Transverse colon (tissue), 4 donors: ENCODE data around the gene CDHR1. TPM values are rescaled to one million over a fixed set of nuclear protein-coding genes. Genes with fewer than 3 reads are reported as not detected.
A peak's percentile ranks its signal among the peaks of the same experiment; 100 is the strongest.

Source experiments
- DNase-seq: peaks from one replicate; pipeline ENCODE4 v3.0.0-alpha.2; 2019
- H3K27ac ChIP-seq, 4 donors: fragments of 200-600 bp; sonication (generic); 2 replicates each; pipeline ENCODE4 v1.5.1; 2016 to 2018; ENCODE audit warnings: inconsistent platforms in 4 of 4
- H3K27me3 ChIP-seq: fragments of 200-600 bp; sonication (generic); 2 replicates; pipeline ENCODE4 v1.5.1; 2017; ENCODE audit warnings: inconsistent platforms
- H3K36me3 ChIP-seq, 4 donors: fragments of 200-600 bp; sonication (generic); 2 replicates each; pipeline ENCODE4 v1.5.1; 2017 to 2019; ENCODE audit warnings: inconsistent platforms in 4 of 4
- H3K4me1 ChIP-seq, 4 donors: fragments of 200-600 bp; sonication (generic); 2 replicates each; pipeline ENCODE4 v1.5.1; 2017 to 2020; ENCODE audit warnings: inconsistent platforms in 4 of 4
- H3K4me3 ChIP-seq, 4 donors: fragments of 200-600 bp; sonication (generic); 1 replicate in 1 of 4; 2 replicates in 3 of 4; pipeline versions ENCODE4 v1.5.1 to v1.6.1; 2017 to 2019; ENCODE audit warnings: inconsistent platforms in 4 of 4
- H3K9me3 ChIP-seq, 2 donors: fragments of 200-600 bp; sonication (generic); 2 replicates each; pipeline ENCODE4 v1.5.1; 2017 to 2019; ENCODE audit warnings: inconsistent platforms in 2 of 2
- EP300 ChIP-seq: sonication (generic); formaldehyde crosslinking; IDR thresholded peaks from one replicate; pipeline ENCODE4 v1.6.1; 2017; ENCODE audit warnings: antibody characterized with exemption, low read depth
- POLR2A ChIP-seq: fragments of 450-650 bp; IDR thresholded peaks from one replicate; pipeline ENCODE4 v1.6.1; 2016; ENCODE audit warnings: antibody characterized with exemption, mild to moderate bottlenecking, moderate library complexity
- POLR2AphosphoS5 ChIP-seq, 3 donors: sonication (generic); formaldehyde crosslinking; IDR thresholded peaks; one replicate each; pipeline ENCODE4 v1.6.1; 2016; ENCODE audit warnings: antibody characterized with exemption in 3 of 3
- WGBS, 2 donors: methylation state at CpG; one replicate each; pipeline ENCODE4 v1.1.5; 2018; ENCODE audit warnings: low coverage in 1 of 2; 5-methylcytosine and 5-hydroxymethylcytosine counted together
- in situ Hi-C, 4 donors: fragments of 200-750 bp; cut with MboI; loops; one replicate each; pipeline versions ENCODE4 v1.15.0 to v1.15.1; 2017; ENCODE audit warnings: low sequenced_read_pairs in 3 of 4, low pct_ligation_motif_present in 1 of 4, low pct_unique_long_range_greater_than_20kb in 1 of 4
- intact Hi-C: fragments of 100-400 bp; cut with DNase I; formaldehyde crosslinking; loops from one replicate; pipeline ENCODE4 v1.15.1; 2023; ENCODE audit warnings: low total_unique reads
- total RNA-seq, 4 donors: library from RNA; depleted of rRNA; stranded (reverse); fragments of >200 nt; gene quantifications; one replicate each; pipeline ENCODE4 v1.1.0, GENCODE V29; 2016
- TF ChIP-seq, protein P1 (sequence below), 5 experiments: fragments of 200-600 bp in 3 of 5; fragments of 450-650 bp in 2 of 5; sonication (generic) in 3 of 5; IDR thresholded peaks; 1 replicate in 2 of 5; 2 replicates in 3 of 5; pipeline ENCODE4 v1.5.1; 2016 to 2017; ENCODE audit warnings: antibody characterized with exemption in 5 of 5, inconsistent platforms in 3 of 5, mild to moderate bottlenecking in 2 of 5, moderate library complexity in 1 of 5

The CDHR1 gene
- total RNA-seq, 4 donors from 2014 or later = 42.1 to 110 (median 75.5) TPM

DNA sequence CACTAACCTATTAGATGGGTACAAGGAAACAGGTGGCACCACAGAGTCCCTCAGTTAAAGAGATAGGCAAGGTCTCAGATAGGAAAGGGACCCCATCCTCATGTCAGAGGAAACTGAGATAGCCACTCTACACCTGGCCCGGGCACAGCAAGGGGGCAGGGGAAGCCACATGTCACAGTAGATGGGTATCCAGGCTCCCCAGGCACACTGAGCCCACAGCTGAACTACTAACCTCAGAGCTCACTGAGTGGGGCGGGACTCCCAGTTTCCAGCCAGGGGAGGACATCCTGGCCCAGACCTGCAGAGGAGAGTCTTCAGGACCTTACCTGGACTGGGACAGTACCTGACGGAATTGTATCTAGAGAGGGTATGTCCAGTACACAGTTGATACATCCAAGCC, 3.7 kb upstream of the CDHR1 start:
- peak; percentile 7 for DNase-seq
- no peaks in the 10 kb centered on the region for H3K36me3 ChIP-seq
- in situ Hi-C loops (no loop called here), intact Hi-C loops (no loop called here)
- 81% methylated on average over 3 of the region's 3 CpGs; no CpG with 5 or more reads in 1 of the 2 donors for WGBS, 2 donors
- H3K4me3 ChIP-seq = no peak overlapping the region
- H3K27me3 ChIP-seq = peaks cover 24% of the 10 kb centered on the region
- H3K9me3 ChIP-seq = no peaks in the 10 kb centered on the region
- TF ChIP-seq, protein P1, sequence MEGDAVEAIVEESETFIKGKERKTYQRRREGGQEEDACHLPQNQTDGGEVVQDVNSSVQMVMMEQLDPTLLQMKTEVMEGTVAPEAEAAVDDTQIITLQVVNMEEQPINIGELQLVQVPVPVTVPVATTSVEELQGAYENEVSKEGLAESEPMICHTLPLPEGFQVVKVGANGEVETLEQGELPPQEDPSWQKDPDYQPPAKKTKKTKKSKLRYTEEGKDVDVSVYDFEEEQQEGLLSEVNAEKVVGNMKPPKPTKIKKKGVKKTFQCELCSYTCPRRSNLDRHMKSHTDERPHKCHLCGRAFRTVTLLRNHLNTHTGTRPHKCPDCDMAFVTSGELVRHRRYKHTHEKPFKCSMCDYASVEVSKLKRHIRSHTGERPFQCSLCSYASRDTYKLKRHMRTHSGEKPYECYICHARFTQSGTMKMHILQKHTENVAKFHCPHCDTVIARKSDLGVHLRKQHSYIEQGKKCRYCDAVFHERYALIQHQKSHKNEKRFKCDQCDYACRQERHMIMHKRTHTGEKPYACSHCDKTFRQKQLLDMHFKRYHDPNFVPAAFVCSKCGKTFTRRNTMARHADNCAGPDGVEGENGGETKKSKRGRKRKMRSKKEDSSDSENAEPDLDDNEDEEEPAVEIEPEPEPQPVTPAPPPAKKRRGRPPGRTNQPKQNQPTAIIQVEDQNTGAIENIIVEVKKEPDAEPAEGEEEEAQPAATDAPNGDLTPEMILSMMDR (IDR thresholded peaks at IDR 0.05) = no peak
- TF ChIP-seq EP300 = no peak
- TF ChIP-seq POLR2AphosphoS5 (IDR thresholded peaks at IDR 0.05) = no peak
- no peak for TF ChIP-seq POLR2A
- peaks cover 0 to 25% (median 21%) of the 10 kb centered on the region in 4 donors for H3K4me1 ChIP-seq
- no peak overlapping the region for H3K27ac ChIP-seq

DNA sequence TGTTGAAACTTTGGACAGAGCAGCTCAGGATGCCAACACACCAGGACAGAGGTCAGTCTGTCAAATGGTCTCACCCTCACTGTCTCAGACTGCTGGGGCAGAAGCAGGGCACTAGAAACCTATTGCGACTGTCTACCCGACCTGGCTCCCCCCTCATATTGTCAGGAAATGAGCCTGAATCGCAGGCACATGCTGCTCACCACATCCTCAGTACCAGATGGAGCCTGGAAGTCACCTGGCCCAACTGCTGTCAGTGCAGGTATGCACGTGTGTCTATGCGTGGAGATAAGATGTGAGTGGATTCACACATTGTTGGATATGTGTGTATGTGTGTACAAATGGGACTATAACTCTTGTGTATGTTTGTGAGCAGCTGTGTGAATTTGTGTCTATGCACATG, 3.2 kb upstream of the CDHR1 start:
- WGBS, 2 donors = 52 to 87% methylated on average over 3 to 5 of the region's 5 CpGs
- Histone ChIP-seq H3K27ac (no peak overlapping the region), H3K4me1 (peaks cover 3 to 29% (median 26%) of the 10 kb centered on the region in 4 donors), H3K4me3 (no peak overlapping the region), H3K9me3 (no peaks in the 10 kb centered on the region), H3K36me3 (no peaks in the 10 kb centered on the region), H3K27me3 (peaks cover 26% of the 10 kb centered on the region)
- peak; percentile 6 for DNase-seq
- TF ChIP-seq POLR2A = no peak
- no peak for TF ChIP-seq EP300
- TF ChIP-seq, protein P1 (IDR thresholded peaks at IDR 0.05) = no peak
- TF ChIP-seq POLR2AphosphoS5 (IDR thresholded peaks at IDR 0.05) = no peak
- in situ Hi-C loops = no loop called here
- intact Hi-C loops = no loop called here

DNA sequence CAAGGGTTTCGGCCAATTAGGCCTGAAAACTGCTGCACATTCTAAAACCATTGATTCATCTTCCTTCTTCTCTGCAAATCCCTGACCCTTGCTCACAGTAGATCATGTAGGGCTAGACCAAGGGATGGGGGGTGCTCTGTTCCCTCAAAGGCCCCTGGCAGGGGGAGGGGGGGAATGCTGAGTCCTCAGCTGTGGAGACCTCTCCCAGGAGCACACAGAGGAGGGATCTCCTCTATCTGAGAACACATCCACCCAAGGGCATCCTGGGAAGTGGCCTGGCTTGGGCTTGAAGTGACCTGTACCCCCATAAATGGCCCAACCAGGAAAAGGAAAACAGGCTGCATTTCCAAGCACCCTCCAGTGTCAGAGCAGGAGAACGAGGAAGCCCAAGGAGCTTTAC, 1.0 kb upstream of the CDHR1 start:
- intact Hi-C loops (no loop called here), in situ Hi-C loops (no loop called here)

DNA sequence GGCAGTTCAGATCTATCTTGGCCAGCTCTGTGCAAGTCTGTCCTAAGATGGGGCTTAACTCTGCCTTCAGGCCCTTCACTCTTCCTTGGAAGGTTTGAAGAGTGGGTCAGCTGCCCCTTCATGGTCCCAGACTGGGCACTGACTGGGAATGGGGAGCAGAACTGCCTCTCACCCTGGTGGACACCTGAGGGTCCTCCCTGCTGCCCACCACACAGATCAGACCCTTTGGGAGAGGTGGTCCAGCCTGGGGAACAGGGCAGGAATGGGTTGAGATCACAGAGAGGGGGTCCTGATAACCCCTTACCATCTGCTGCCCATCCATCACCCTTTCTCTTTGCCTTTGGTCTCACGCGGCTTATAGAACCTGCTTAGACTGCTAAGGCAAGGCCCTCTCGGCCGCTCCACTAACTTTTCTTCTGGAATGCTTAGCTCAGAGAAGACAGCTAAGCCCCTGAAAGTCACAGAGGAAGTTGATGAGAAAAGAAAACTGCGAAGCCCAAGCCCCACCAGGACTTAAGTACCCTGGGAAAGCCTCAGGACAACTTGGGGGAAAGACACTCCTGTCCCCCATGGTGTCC, 402 bp upstream of the CDHR1 start:
- no peak for TF ChIP-seq POLR2AphosphoS5 (IDR thresholded peaks at IDR 0.05)
- no peak for TF ChIP-seq POLR2A
- no peak for TF ChIP-seq EP300
- TF ChIP-seq, protein P1 (IDR thresholded peaks at IDR 0.05) = no peak
- WGBS, 2 donors = 26% methylated on average over 5 of the region's 5 CpGs; no CpG with 5 or more reads in 1 of the 2 donors
- Histone ChIP-seq H3K4me1 (peaks cover 11 to 43% (median 42%) of the 10 kb centered on the region in 4 donors), H3K4me3 (peak overlapping the region; percentile 38 to 66 (median 58)), H3K36me3 (no peaks in the 10 kb centered on the region), H3K9me3 (no peaks in the 10 kb centered on the region), H3K27ac (peak overlapping the region in 3 of 4 donors; percentile 85 to 88 (median 87)), H3K27me3 (peaks cover 26% of the 10 kb centered on the region)
- in situ Hi-C loops = no loop called here
- intact Hi-C loops = no loop called here
- DNase-seq = peak; percentile 5

More for the DNA sequence above, 1.0 kb upstream of the CDHR1 start:
- Histone ChIP-seq H3K36me3 (no peaks in the 10 kb centered on the region), H3K4me1 (peaks cover 11 to 45% (median 43%) of the 10 kb centered on the region in 4 donors), H3K27me3 (peaks cover 26% of the 10 kb centered on the region), H3K27ac (no peak overlapping the region), H3K9me3 (no peaks in the 10 kb centered on the region), H3K4me3 (no peak overlapping the region)
- WGBS, 2 donors = 79 to 100% methylated on average over 1 to 2 of the region's 2 CpGs
- no peak for DNase-seq
- TF ChIP-seq POLR2AphosphoS5 (IDR thresholded peaks at IDR 0.05) = no peak
